GM12878 (cell line): ENCODE data around the gene GRK1.

Experiments
- BHLHE40 ChIP-seq, 2 experiments: fragments of 450-650 bp in 1 of 2; IDR thresholded peaks; 2 replicates each; pipeline ENCODE4 v1.6.1; 2011 to 2017; ENCODE audit warnings: low read depth in 2 of 2, borderline replicate concordance in 1 of 2, improper control_type of control experiment in 1 of 2, low read length in 1 of 2, mild to moderate bottlenecking in 1 of 2
- CBX5 ChIP-seq: sonication (generic); IDR thresholded peaks from 2 replicates; pipeline ENCODE4 v1.6.1; 2016; ENCODE audit warnings: low read depth, moderate library complexity, mild to moderate bottlenecking, inconsistent platforms
- CHD2 ChIP-seq: IDR thresholded peaks from 2 replicates; pipeline ENCODE4 v1.6.1; 2011; ENCODE audit warnings: low read depth, low read length, improper control_type of control experiment, borderline replicate concordance
- CHD4 ChIP-seq: fragments of 200-600 bp; sonication (generic); IDR thresholded peaks from 2 replicates; pipeline ENCODE4 v1.6.1; 2016; ENCODE audit warnings: mild to moderate bottlenecking
- EZH2 ChIP-seq: IDR thresholded peaks from 2 replicates; pipeline ENCODE4 v1.6.1; 2012; ENCODE audit warnings: low read depth, mild to moderate bottlenecking, control low read depth, inconsistent platforms, low read length, borderline replicate concordance; ENCODE audit not compliant: control insufficient read depth
- NR2C2 ChIP-seq: IDR thresholded peaks from 2 replicates; pipeline ENCODE4 v1.6.1; 2011; ENCODE audit warnings: borderline replicate concordance, low read depth; ENCODE audit not compliant: control insufficient read depth, insufficient read length
- POLR2A ChIP-seq: IDR thresholded peaks from 2 replicates; pipeline ENCODE4 v1.6.1; 2011; ENCODE audit warnings: low read depth, mild to moderate bottlenecking, low read length
- POLR2AphosphoS5 ChIP-seq: IDR thresholded peaks from 2 replicates; pipeline ENCODE4 v1.6.1; 2011; ENCODE audit warnings: mild to moderate bottlenecking, low read length, inconsistent platforms
- SIN3A ChIP-seq: IDR thresholded peaks from 2 replicates; pipeline ENCODE4 v1.6.1; 2012; ENCODE audit warnings: low read depth, low read length, improper control_type of control experiment
- SREBF2 ChIP-seq: IDR thresholded peaks from 2 replicates; pipeline ENCODE4 v1.6.1; 2012; ENCODE audit warnings: mild to moderate bottlenecking, low read length
- TF ChIP-seq, protein P1 (sequence below): IDR thresholded peaks from 2 replicates; pipeline ENCODE4 v1.6.1; 2012; ENCODE audit warnings: low read depth, low read length, improper control_type of control experiment
- TF ChIP-seq, protein P2 (sequence below), 3 experiments: IDR thresholded peaks in 2 of 3; conservative IDR thresholded peaks in 1 of 3; 2 replicates each; pipeline ENCODE4 v1.5.1; 2011; ENCODE audit warnings: low read depth in 3 of 3, low read length in 3 of 3, mild to moderate bottlenecking in 3 of 3, control low read depth in 2 of 3, moderate library complexity in 2 of 3, inconsistent platforms in 1 of 3, mixed read lengths in 1 of 3; ENCODE audit not compliant: control insufficient read depth in 2 of 3, insufficient read depth in 1 of 3; ENCODE audit errors: extremely low read depth in 1 of 3
- TF ChIP-seq, protein P3 (sequence below): fragments of 450-650 bp; formaldehyde crosslinking; IDR thresholded peaks from 2 replicates; pipeline ENCODE4 v1.4.0; 2020; ENCODE audit warnings: mild to moderate bottlenecking, moderate library complexity

- TF ChIP-seq EZH2 (no peak), POLR2A (no peak), SREBF2 (no peak), CHD4 (no peak), BHLHE40 (IDR thresholded peaks at IDR 0.05; ENCODE audit: borderline replicate concordance in 1 of 2, low read depth in 2 of 2, low read length in 1 of 2) (no peak), NR2C2 (no peak), SIN3A (no peak), POLR2AphosphoS5 (no peak), CBX5 (no peak), CHD2 (no peak)
- TF ChIP-seq, protein P1, sequence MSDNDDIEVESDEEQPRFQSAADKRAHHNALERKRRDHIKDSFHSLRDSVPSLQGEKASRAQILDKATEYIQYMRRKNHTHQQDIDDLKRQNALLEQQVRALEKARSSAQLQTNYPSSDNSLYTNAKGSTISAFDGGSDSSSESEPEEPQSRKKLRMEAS: no peak
- TF ChIP-seq, protein P2, sequence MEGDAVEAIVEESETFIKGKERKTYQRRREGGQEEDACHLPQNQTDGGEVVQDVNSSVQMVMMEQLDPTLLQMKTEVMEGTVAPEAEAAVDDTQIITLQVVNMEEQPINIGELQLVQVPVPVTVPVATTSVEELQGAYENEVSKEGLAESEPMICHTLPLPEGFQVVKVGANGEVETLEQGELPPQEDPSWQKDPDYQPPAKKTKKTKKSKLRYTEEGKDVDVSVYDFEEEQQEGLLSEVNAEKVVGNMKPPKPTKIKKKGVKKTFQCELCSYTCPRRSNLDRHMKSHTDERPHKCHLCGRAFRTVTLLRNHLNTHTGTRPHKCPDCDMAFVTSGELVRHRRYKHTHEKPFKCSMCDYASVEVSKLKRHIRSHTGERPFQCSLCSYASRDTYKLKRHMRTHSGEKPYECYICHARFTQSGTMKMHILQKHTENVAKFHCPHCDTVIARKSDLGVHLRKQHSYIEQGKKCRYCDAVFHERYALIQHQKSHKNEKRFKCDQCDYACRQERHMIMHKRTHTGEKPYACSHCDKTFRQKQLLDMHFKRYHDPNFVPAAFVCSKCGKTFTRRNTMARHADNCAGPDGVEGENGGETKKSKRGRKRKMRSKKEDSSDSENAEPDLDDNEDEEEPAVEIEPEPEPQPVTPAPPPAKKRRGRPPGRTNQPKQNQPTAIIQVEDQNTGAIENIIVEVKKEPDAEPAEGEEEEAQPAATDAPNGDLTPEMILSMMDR (IDR thresholded peaks at IDR 0.05 in 2 of 3, conservative IDR thresholded peaks at IDR 0.05 in 1 of 3; ENCODE audit: control insufficient read depth in 2 of 3, extremely low read depth in 1 of 3, insufficient read depth in 1 of 3, low read depth in 3 of 3, low read length in 3 of 3): no peak
- TF ChIP-seq, protein P3, sequence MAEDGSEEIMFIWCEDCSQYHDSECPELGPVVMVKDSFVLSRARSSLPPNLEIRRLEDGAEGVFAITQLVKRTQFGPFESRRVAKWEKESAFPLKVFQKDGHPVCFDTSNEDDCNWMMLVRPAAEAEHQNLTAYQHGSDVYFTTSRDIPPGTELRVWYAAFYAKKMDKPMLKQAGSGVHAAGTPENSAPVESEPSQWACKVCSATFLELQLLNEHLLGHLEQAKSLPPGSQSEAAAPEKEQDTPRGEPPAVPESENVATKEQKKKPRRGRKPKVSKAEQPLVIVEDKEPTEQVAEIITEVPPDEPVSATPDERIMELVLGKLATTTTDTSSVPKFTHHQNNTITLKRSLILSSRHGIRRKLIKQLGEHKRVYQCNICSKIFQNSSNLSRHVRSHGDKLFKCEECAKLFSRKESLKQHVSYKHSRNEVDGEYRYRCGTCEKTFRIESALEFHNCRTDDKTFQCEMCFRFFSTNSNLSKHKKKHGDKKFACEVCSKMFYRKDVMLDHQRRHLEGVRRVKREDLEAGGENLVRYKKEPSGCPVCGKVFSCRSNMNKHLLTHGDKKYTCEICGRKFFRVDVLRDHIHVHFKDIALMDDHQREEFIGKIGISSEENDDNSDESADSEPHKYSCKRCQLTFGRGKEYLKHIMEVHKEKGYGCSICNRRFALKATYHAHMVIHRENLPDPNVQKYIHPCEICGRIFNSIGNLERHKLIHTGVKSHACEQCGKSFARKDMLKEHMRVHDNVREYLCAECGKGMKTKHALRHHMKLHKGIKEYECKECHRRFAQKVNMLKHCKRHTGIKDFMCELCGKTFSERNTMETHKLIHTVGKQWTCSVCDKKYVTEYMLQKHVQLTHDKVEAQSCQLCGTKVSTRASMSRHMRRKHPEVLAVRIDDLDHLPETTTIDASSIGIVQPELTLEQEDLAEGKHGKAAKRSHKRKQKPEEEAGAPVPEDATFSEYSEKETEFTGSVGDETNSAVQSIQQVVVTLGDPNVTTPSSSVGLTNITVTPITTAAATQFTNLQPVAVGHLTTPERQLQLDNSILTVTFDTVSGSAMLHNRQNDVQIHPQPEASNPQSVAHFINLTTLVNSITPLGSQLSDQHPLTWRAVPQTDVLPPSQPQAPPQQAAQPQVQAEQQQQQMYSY (CRISPR knock-in tag): no peak
Measured at GRCh38 chr13:113657851-113658741, 8.9 kb upstream of the GRK1 start, which contains the start of gene ATP4B.
